Measurements from ENCODE around the gene AMER3. TPM values are rescaled to one million over a fixed set of nuclear protein-coding genes. Genes with fewer than 3 reads are reported as not detected.

The AMER3 gene
- total and polyA plus RNA-seq, 2 experiments from 2014 or later: 0.26 to 1.2 TPM

DNA sequence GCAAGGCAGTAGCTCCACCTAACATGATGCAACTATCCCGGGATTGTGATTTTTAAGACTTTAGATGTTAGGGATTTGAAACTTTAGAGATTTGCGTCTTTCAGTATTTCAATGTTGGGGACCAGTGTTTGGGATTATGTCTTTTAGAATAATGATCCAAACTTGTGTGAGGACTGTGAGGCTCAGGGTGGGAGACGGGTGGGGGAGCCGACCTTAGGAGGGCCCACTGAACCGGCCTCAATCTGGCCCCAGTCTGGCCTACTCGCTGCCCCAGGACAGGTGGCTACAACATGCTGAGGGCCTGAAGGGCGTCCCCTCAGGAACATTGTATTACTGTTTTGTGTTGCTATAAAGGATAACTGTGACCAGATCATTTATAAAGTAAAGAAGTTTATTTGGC is 10.7 kb downstream of the AMER3 start:
- DNase-seq (ENCODE audit: low read depth in 1 of 2, low spot score in 1 of 2): no peak
- TF ChIP-seq, protein P1, sequence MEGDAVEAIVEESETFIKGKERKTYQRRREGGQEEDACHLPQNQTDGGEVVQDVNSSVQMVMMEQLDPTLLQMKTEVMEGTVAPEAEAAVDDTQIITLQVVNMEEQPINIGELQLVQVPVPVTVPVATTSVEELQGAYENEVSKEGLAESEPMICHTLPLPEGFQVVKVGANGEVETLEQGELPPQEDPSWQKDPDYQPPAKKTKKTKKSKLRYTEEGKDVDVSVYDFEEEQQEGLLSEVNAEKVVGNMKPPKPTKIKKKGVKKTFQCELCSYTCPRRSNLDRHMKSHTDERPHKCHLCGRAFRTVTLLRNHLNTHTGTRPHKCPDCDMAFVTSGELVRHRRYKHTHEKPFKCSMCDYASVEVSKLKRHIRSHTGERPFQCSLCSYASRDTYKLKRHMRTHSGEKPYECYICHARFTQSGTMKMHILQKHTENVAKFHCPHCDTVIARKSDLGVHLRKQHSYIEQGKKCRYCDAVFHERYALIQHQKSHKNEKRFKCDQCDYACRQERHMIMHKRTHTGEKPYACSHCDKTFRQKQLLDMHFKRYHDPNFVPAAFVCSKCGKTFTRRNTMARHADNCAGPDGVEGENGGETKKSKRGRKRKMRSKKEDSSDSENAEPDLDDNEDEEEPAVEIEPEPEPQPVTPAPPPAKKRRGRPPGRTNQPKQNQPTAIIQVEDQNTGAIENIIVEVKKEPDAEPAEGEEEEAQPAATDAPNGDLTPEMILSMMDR (IDR thresholded peaks at IDR 0.05; ENCODE audit: low read depth, low read length): no peak
- H3K27ac ChIP-seq: no peak overlapping the region

DNA sequence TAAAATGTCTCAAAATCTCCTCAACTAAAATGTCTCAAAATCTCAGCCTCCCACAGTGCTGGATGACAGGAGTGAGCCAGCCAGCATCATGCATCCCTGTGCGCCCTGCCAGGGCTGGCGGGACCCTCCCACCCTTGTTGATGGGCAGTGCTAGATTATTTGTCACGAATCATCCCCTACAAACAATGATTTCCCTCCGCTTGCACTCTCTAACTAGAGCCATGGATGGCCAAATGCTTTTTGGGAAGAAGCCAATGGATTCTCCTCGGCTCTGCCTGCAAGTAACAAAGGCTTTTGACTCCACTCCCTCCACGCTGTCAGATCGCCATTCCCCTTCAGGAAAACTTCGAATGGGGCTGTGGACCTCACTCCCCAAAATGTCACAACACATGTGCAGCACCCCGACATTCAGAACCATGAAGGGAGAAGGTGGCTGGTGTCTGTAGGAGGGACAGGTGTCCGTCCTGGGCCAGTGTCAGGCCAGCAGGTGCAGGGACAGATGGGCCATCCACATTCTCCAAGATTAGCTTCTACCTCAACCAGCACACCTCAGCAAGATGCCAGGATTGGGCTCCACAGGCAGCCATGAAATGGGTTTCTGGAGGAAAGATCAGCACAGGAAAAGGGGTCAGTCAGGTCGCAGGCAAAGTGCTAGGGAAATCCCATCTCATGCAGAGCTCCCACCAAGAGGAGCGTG is 11.5 kb downstream of the AMER3 start:
- no peaks in the 10 kb centered on the region for H3K9me3 ChIP-seq (ENCODE audit: low read depth)
- no peak overlapping the region for H3K27ac ChIP-seq
- no peaks in the 10 kb centered on the region for H3K4me1 ChIP-seq (ENCODE audit: low read depth)
- no peaks in the 10 kb centered on the region for H3K27me3 ChIP-seq
- DNase-seq (ENCODE audit: low read depth in 1 of 2, low spot score in 1 of 2): no peak
- TF ChIP-seq, protein P1 (IDR thresholded peaks at IDR 0.05; ENCODE audit: low read depth, low read length): no peak
- no peak overlapping the region for H3K4me3 ChIP-seq
- H3K36me3 ChIP-seq: no peaks in the 10 kb centered on the region

More for the DNA sequence above, 10.7 kb downstream of the AMER3 start:
- no peaks in the 10 kb centered on the region for H3K4me1 ChIP-seq (ENCODE audit: low read depth)
- H3K9me3 ChIP-seq (ENCODE audit: low read depth): no peaks in the 10 kb centered on the region
- H3K27me3 ChIP-seq: no peaks in the 10 kb centered on the region
- H3K4me3 ChIP-seq: no peak overlapping the region
- no peaks in the 10 kb centered on the region for H3K36me3 ChIP-seq

DNA sequence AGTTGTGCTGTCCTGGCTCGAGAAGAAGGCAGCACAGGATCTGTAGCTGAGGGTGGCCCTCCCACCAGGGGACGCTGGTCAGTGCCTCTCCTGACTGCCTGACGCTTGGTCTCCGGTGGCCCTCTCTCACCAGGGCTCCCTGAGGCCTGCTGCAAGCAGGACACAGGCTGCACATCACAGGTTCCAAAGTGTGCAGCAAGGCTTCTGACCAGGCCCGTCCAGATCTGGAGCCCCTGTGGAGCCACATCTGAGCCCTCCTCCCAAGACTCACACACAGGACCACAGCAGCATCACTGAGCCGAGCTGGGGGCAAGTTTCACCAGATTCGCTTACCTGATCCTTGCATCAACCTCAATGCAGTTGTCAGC is 12.1 kb downstream of the AMER3 start:
- Histone ChIP-seq H3K4me1 (ENCODE audit: low read depth) (no peaks in the 10 kb centered on the region), H3K36me3 (no peaks in the 10 kb centered on the region), H3K9me3 (ENCODE audit: low read depth) (no peaks in the 10 kb centered on the region), H3K4me3 (no peak overlapping the region), H3K27ac (no peak overlapping the region), H3K27me3 (no peaks in the 10 kb centered on the region)
- DNase-seq (ENCODE audit: low read depth in 1 of 2, low spot score in 1 of 2): no peak
- TF ChIP-seq, protein P1 (IDR thresholded peaks at IDR 0.05; ENCODE audit: low read depth, low read length): no peak

DNA sequence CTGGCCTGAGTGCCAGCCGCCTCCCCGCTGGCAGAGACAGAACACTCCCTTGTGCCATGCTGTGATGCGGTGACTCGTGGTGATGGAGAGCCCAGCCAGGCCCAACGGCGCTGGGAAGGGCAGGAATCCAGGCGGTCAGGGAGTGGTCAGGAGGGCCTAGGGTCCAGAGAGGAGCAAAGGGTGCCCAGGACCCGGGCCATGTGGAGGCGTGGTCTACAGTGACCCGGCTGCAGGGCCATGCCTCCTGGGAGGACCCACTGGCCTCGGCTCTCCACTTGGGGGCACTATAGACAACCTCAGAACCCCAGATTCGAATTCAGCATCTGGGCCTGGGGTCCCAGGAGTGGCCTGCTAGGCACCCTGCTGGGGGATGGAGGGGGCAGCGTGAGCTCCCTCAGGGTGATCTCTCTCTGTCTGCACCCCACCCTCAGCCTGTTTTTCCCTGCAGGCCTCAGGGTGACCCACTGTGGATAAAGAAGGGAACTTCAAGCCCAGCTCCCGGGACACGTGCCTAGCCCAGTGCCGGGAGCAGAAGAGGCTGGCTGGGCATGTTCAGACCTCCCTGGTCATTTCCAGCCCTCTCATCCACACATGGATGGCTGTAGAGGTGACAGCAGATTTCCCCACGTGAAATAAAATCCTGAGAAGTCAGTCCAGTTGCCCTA is 13.0 kb downstream of the AMER3 start:
- TF ChIP-seq, protein P1 (IDR thresholded peaks at IDR 0.05; ENCODE audit: low read depth, low read length): no peak
- DNase-seq (ENCODE audit: low read depth in 1 of 2, low spot score in 1 of 2): no peak

DNA sequence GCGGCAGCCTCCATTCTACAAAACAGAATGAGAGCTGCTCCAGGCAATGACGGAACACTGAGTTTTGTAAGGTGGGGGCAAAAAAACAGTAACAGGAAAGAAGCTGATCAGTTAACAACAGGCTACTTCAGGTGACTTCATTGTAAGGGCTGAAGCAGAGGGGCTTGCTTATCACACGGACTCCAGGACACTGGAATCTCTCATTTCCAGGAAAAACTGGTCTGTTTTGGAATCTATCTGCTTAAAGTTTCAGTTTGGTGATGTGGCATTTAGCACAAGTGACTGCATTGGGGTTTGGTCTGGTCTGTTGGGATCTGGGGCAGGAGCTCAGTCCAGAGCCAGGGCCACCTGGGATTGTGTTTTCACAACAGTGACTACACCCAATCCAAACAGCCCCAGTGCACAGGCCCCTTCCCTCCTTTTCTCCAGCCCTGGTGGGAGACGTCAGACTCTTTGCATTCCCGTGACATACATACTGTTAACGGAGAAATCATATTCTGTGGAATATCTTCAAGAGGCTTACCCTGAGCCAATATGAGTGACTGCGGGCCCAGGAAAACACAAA is 14.1 kb downstream of the AMER3 start:
- Histone ChIP-seq H3K9me3 (ENCODE audit: low read depth) (no peaks in the 10 kb centered on the region), H3K4me3 (no peak overlapping the region), H3K27me3 (no peaks in the 10 kb centered on the region), H3K36me3 (no peaks in the 10 kb centered on the region), H3K4me1 (ENCODE audit: low read depth) (no peaks in the 10 kb centered on the region), H3K27ac (no peak overlapping the region)
- TF ChIP-seq, protein P1 (IDR thresholded peaks at IDR 0.05; ENCODE audit: low read depth, low read length): no peak
- no peak for DNase-seq (ENCODE audit: low read depth in 1 of 2, low spot score in 1 of 2)

More for the DNA sequence above, 13.0 kb downstream of the AMER3 start:
- H3K27me3 ChIP-seq: no peaks in the 10 kb centered on the region
- H3K36me3 ChIP-seq: no peaks in the 10 kb centered on the region
- H3K4me3 ChIP-seq: no peak overlapping the region
- no peaks in the 10 kb centered on the region for H3K4me1 ChIP-seq (ENCODE audit: low read depth)
- no peaks in the 10 kb centered on the region for H3K9me3 ChIP-seq (ENCODE audit: low read depth)
- no peak overlapping the region for H3K27ac ChIP-seq
